Choroid plexus epithelial cell (primary cell): ENCODE data around the gene IGHMBP2.
"Not testable (repeated sequence)": the region's sequence is repeated elsewhere in the genome, so short reads cannot be mapped to it uniquely, and the experiment has no call there.

Experiments used
- DNase-seq: peaks from one replicate; pipeline ENCODE4 v3.0.0-alpha.2; 2010; ENCODE audit warnings: low read depth
- H3K4me3 ChIP-seq: 2 replicates; pipeline ENCODE4 v1.5.1; 2011; ENCODE audit warnings: low read depth, mild to moderate bottlenecking, control low read depth, low read length, moderate library complexity
- CTCF ChIP-seq: conservative IDR thresholded peaks from 2 replicates; pipeline ENCODE4 v1.5.1; 2011; ENCODE audit warnings: low read depth, mild to moderate bottlenecking, control low read depth, inconsistent platforms, low read length, moderate library complexity

IGHMBP2 gene

DNA sequence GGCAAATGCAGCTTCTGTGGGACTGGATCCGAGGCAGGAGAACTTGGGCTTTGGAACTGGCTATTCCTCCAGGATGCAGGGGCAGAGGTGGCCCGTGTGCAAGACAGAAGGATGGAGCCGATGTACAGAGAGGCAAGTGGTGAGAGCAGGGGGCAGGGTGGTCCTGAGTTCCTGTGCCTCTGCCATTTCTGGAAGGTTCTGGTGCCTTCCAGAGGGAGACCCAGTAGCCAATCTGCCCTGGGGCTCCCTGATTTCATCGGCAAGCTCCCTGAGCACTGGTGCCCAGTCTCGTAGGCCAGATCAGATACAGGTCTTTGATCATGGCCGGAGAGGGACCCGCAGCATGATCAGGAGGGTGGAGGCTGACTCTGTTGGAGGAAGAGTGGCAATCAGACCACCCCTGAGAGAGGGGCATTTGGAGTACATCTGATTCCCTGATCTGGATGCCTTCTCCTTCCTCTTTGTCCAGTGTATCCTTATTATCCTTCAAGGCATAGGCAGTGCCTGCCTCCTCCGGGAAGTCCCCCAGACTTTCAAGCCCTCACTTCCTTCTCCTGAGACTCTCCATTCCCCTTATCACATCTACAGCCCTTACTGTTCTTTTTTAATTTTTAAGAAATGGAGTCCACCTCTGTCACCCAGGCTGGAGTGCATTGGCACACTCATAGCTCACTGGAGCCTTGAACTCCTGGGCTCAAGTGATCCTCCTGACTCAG, 67.4 kb downstream of the IGHMBP2 start:
- no peak overlapping the region for H3K4me3 ChIP-seq
- DNase-seq = no peak
- no peak for TF ChIP-seq CTCF

GRCh38 chr11:68973219-68973618, 69.5 kb downstream of the IGHMBP2 start:
- no peak for DNase-seq
- TF ChIP-seq CTCF = no peak
- no peak overlapping the region for H3K4me3 ChIP-seq

- DNase-seq, H3K4me3 ChIP-seq: not testable (repeated sequence)
Observed at GRCh38 chr11:68973706-68974105, 70.0 kb downstream of the IGHMBP2 start.

- peak; percentile 33 for DNase-seq
- no peak for TF ChIP-seq CTCF
- H3K4me3 ChIP-seq = no peak overlapping the region
Observed at GRCh38 chr11:68974421-68975194, 70.9 kb downstream of the IGHMBP2 start.

DNA sequence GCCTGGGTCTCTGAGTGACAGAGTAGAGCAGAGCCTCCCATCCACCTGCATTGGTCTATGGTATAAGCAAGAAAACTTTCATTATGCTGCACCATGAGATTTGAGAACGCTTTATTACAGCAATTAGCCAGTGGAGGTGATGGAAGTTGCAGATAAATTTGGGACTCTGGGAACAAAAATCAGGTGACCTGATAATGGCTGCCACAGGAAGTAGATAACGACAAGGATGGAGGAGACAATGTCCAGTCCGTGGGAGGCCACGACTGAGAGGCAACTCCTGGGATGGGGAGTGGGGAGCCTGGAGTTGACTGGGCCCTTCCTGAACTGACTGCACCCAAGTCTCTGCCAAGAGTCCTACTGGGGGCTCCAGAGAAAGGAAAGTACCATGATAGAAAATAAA, 72.4 kb downstream of the IGHMBP2 start:
- H3K4me3 ChIP-seq = no peak overlapping the region
- no peak for TF ChIP-seq CTCF
- no peak for DNase-seq

- no peak for TF ChIP-seq CTCF
- no peak overlapping the region for H3K4me3 ChIP-seq
- DNase-seq = no peak
Observed at GRCh38 chr11:68976563-68976962, 72.9 kb downstream of the IGHMBP2 start.

DNA sequence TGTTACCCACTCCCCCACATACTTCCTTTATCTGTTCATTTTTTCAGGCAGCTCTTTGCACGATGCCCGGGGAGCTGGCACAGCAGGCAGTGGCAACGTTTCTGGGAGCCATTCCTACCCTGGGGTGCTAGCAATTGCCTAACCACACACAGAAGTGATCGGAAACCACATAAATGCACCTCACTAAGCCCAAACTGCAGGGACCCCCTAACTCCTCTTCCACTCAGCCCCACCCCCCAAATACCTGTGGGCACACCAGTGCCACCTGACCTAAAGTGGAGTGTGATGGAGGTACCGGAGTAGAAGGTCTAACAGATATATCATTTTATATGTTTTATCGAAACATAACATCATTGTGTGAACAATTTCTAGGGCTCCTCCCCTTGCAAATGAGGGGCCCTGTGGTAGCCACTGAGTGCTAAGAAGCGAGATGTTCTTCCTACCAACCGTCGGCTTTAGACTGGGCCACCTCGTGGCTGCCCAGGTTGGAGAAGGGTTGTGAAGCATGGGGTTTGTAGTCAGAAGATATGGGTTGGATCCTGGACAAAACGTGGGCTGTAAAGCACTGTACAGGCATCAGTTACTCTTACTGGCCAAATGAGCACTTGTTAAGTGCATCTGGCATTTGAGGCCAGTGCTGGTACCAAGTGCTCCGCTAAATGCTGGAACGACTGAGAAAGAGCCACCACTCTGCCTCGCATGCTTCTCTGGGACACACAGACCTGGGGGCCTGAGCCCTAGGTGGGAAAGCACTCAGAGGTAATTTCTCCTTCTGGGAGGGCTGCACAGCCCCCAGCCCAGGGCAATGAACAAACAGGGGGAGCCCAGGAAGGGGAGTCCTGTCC, 74.3 kb downstream of the IGHMBP2 start:
- DNase-seq = no peak
- H3K4me3 ChIP-seq = no peak overlapping the region
- no peak for TF ChIP-seq CTCF
